Keratinocyte (primary cell): ENCODE results near the gene APOL3. TPM values are rescaled to one million over a fixed set of nuclear protein-coding genes. Genes with fewer than 3 reads are reported as not detected.

ENCODE experiments used
- DNase-seq: peaks from one replicate; pipeline ENCODE4 v3.0.0-alpha.2; 2011; ENCODE audit warnings: low read depth, missing footprints, low spot score
- FAIRE-seq: peaks from 2 replicates; lab custom pipeline; 2011; peaks lifted over from hg19 to GRCh38; lab: Jason Lieb, UNC
- H2AFZ ChIP-seq: 2 replicates; pipeline ENCODE4 v1.6.0; 2012; ENCODE audit warnings: low read length, control low read depth, inconsistent platforms; ENCODE audit not compliant: control insufficient read depth
- H3K27ac ChIP-seq: 2 replicates; pipeline ENCODE4 v1.5.1; 2011; ENCODE audit warnings: low read length; ENCODE audit not compliant: control insufficient read depth, insufficient read depth
- H3K27me3 ChIP-seq: 3 replicates; pipeline ENCODE4 v1.6.0; 2011; ENCODE audit warnings: low read length; ENCODE audit not compliant: control insufficient read depth, insufficient read depth; ENCODE audit errors: extremely low read depth
- H3K36me3 ChIP-seq, 2 experiments: 2 replicates in 1 of 2; 3 replicates in 1 of 2; pipeline ENCODE4 v1.5.1; 2011; ENCODE audit warnings: low read length in 2 of 2, mild to moderate bottlenecking in 1 of 2; ENCODE audit not compliant: control insufficient read depth in 2 of 2, insufficient read depth in 2 of 2; ENCODE audit errors: extremely low read depth in 1 of 2
- H3K4me1 ChIP-seq: 3 replicates; pipeline ENCODE4 v1.5.1; 2011; ENCODE audit warnings: low read length; ENCODE audit not compliant: control insufficient read depth, insufficient read depth; ENCODE audit errors: extremely low read depth
- H3K4me2 ChIP-seq: 3 replicates; pipeline ENCODE4 v1.6.0; 2011; ENCODE audit warnings: low read depth, low read length; ENCODE audit not compliant: control insufficient read depth, insufficient read depth; ENCODE audit errors: extremely low read depth
- H3K4me3 ChIP-seq, 3 experiments: fragments of 200-600 bp in 1 of 3; sonication (generic) in 1 of 3; 2 replicates in 2 of 3; 3 replicates in 1 of 3; pipeline ENCODE4 v1.5.1; 2011 to 2016; ENCODE audit warnings: low read length in 3 of 3, mild to moderate bottlenecking in 3 of 3, control low read depth in 2 of 3, inconsistent platforms in 1 of 3, low read depth in 1 of 3, mixed read lengths in 1 of 3, mixed run types in 1 of 3, moderate library complexity in 1 of 3; ENCODE audit not compliant: control insufficient read depth in 2 of 3, insufficient read depth in 2 of 3; ENCODE audit errors: extremely low read depth in 1 of 3
- H3K79me2 ChIP-seq: 2 replicates; pipeline ENCODE4 v1.6.0; 2012; ENCODE audit warnings: low read length; ENCODE audit not compliant: control insufficient read depth, insufficient read depth
- H3K9ac ChIP-seq: 3 replicates; pipeline ENCODE4 v1.6.0; 2011; ENCODE audit warnings: low read length; ENCODE audit not compliant: control insufficient read depth, insufficient read depth; ENCODE audit errors: extremely low read depth
- H3K9me1 ChIP-seq: 3 replicates; pipeline ENCODE4 v1.6.0; 2011; ENCODE audit warnings: low read length; ENCODE audit not compliant: control insufficient read depth, insufficient read depth; ENCODE audit errors: extremely low read depth
- H3K9me3 ChIP-seq: 2 replicates; pipeline ENCODE4 v1.5.1; 2012; ENCODE audit warnings: low read depth, low read length; ENCODE audit not compliant: control insufficient read depth
- H4K20me1 ChIP-seq: 3 replicates; pipeline ENCODE4 v1.6.0; 2011; ENCODE audit warnings: low read length; ENCODE audit not compliant: control insufficient read depth, insufficient read depth; ENCODE audit errors: extremely low read depth
- CTCF ChIP-seq, 3 experiments: IDR thresholded peaks in 1 of 3; conservative IDR thresholded peaks in 1 of 3; optimal IDR thresholded peaks in 1 of 3; 2 replicates in 2 of 3; 3 replicates in 1 of 3; pipeline versions ENCODE3 to v1.5.1; 2011; ENCODE audit warnings: low read length in 3 of 3, mild to moderate bottlenecking in 3 of 3, moderate library complexity in 2 of 3, control low read depth in 1 of 3, inconsistent platforms in 1 of 3; ENCODE audit not compliant: insufficient read depth in 2 of 3; ENCODE audit errors: extremely low read depth in 1 of 3
- EZH2 ChIP-seq: IDR thresholded peaks from one replicate; pipeline ENCODE4 v1.6.1; 2012; ENCODE audit warnings: inconsistent platforms, mild to moderate bottlenecking, low read length, moderate library complexity
- dilution Hi-C: fragments of 300-500 bp; cut with MboI; formaldehyde crosslinking; loops from one replicate; pipeline ENCODE4 v1.7.0; 2020; ENCODE audit warnings: low sequenced_read_pairs; ENCODE audit not compliant: extremely low pct_ligation_motif_present
- polyA plus RNA-seq, 5 experiments: library from polyadenylated mRNA; depleted of rRNA in 3 of 5; stranded (reverse) in 3 of 5; stranded (forward) in 1 of 5; unstranded in 1 of 5; fragments of >200 nt; gene quantifications; 1 replicate in 1 of 5; 2 replicates in 3 of 5; 3 replicates in 1 of 5; pipeline versions ENCODE4 v1.2.1 to v1.2.3, GENCODE V29; 2011 to 2012; ENCODE audit warnings: missing spikeins in 2 of 5, low read depth in 1 of 5, low replicate concordance in 1 of 5

The APOL3 gene
- polyA plus RNA-seq, 1 donor (not counting 4 experiments of a cell fraction or from before 2014, with no cell fraction given): 0.92 TPM

- Histone ChIP-seq H3K4me1 (no peaks in the 10 kb centered on the region), H3K4me2 (no peak overlapping the region), H3K9ac (no peak overlapping the region), H4K20me1 (no peaks in the 10 kb centered on the region), H3K79me2 (no peaks in the 10 kb centered on the region), H3K27me3 (peaks cover 6% of the 10 kb centered on the region), H3K36me3 (no peaks in the 10 kb centered on the region), H3K27ac (no peak overlapping the region), H2AFZ (no peak overlapping the region), H3K4me3 (no peak overlapping the region), H3K9me1 (no peaks in the 10 kb centered on the region), H3K9me3 (no peaks in the 10 kb centered on the region)
- dilution Hi-C loops: no loop called here
- no peak for TF ChIP-seq EZH2
- TF ChIP-seq CTCF (optimal IDR thresholded peaks at IDR 0.05 in 1 of 3, IDR thresholded peaks at IDR 0.05 in 1 of 3, conservative IDR thresholded peaks at IDR 0.05 in 1 of 3; ENCODE audit: extremely low read depth in 1 of 3, insufficient read depth in 2 of 3, low read length in 3 of 3): no peak
- no peak for FAIRE-seq
- no peak for DNase-seq
These were observed 11.1 kb downstream of the APOL3 start for GRCh38 chr22:36149441-36149840.

GRCh38 chr22:36148411-36148810 lies 12.1 kb downstream of the APOL3 start:
- dilution Hi-C loops: no loop called here
- Histone ChIP-seq H3K9me3 (no peaks in the 10 kb centered on the region), H4K20me1 (no peaks in the 10 kb centered on the region), H3K27ac (no peak overlapping the region), H3K4me1 (no peaks in the 10 kb centered on the region), H3K4me3 (no peak overlapping the region), H3K79me2 (no peaks in the 10 kb centered on the region), H3K36me3 (no peaks in the 10 kb centered on the region), H3K9ac (no peak overlapping the region), H3K9me1 (no peaks in the 10 kb centered on the region), H3K4me2 (no peak overlapping the region), H2AFZ (no peak overlapping the region), H3K27me3 (peaks cover 6% of the 10 kb centered on the region)
- no peak for FAIRE-seq
- DNase-seq: no peak
- TF ChIP-seq CTCF (optimal IDR thresholded peaks at IDR 0.05 in 1 of 3, IDR thresholded peaks at IDR 0.05 in 1 of 3, conservative IDR thresholded peaks at IDR 0.05 in 1 of 3; ENCODE audit: extremely low read depth in 1 of 3, insufficient read depth in 2 of 3, low read length in 3 of 3): no peak
- no peak for TF ChIP-seq EZH2
